IMR-90 (cell line): ENCODE results near the gene PTH2. TPM values are rescaled to one million over a fixed set of nuclear protein-coding genes. Genes with fewer than 3 reads are reported as not detected.

Experiments used
- ATAC-seq: fragments of 200-7000 bp; cut with Tn5 transposase; 2 replicates; pipeline ENCODE4 v1.9.1; 2020; ENCODE audit warnings: low read depth, mild to moderate bottlenecking, moderate library complexity
- BruUV-seq: library from RNA; stranded (reverse); fragments of 400-500 nt; replicated peaks from 2 replicates; lab custom pipeline; 2021; lab: Mats Ljungman, UMichigan
- CTCF ChIA-PET: fragments of 300-600 bp; formaldehyde crosslinking; extraction: SDS; loops from one replicate; lab custom pipeline; 2021; ENCODE audit warnings: antibody characterized with exemption; lab: Yijun Ruan, JAX
- POLR2A ChIA-PET: fragments of 300-600 bp; sonication (Branson Sonifier 250); formaldehyde crosslinking; loops from one replicate; lab custom pipeline; 2022; ENCODE audit warnings: antibody characterized with exemption; ENCODE audit not compliant: unreplicated experiment; lab: Charles Lee
- DNase-seq: peaks from one replicate; pipeline ENCODE4 v3.0.0; 2013
- H2AFZ ChIP-seq: replicated peaks from 2 replicates; pipeline ENCODE3; 2013; ENCODE audit warnings: low read length, mild to moderate bottlenecking; ENCODE audit not compliant: poor library complexity
- H2AK5ac ChIP-seq: 2 replicates; pipeline ENCODE4 v1.6.1; 2013; ENCODE audit warnings: low read depth, low read length, inconsistent platforms
- H2AK9ac ChIP-seq: replicated peaks from 2 replicates; pipeline ENCODE3; 2013; ENCODE audit warnings: mild to moderate bottlenecking, low read depth, low read length, moderate library complexity; ENCODE audit not compliant: poor library complexity
- H2BK120ac ChIP-seq: 2 replicates; pipeline ENCODE4 v1.6.1; 2013; ENCODE audit warnings: low read depth, low read length, inconsistent platforms
- H2BK15ac ChIP-seq: 3 replicates; pipeline ENCODE4 v1.6.1; 2013; ENCODE audit warnings: low read depth, low read length, inconsistent platforms
- H2BK20ac ChIP-seq: 2 replicates; pipeline ENCODE4 v1.6.1; 2013; ENCODE audit warnings: low read depth, mild to moderate bottlenecking, inconsistent platforms, low read length, moderate library complexity
- H2BK5ac ChIP-seq: 2 replicates; pipeline ENCODE4 v1.6.1; 2013; ENCODE audit warnings: mild to moderate bottlenecking, low read depth, low read length, inconsistent platforms; ENCODE audit not compliant: poor library complexity, severe bottlenecking
- H3K14ac ChIP-seq: replicated peaks from 2 replicates; pipeline ENCODE4 v1.6.1; 2013; ENCODE audit warnings: low read depth, low read length, inconsistent platforms
- H3K18ac ChIP-seq: 2 replicates; pipeline ENCODE4 v1.6.1; 2013; ENCODE audit warnings: low read depth, low read length, control low read depth
- H3K23ac ChIP-seq: 2 replicates; pipeline ENCODE4 v1.6.1; 2013; ENCODE audit warnings: low read depth, low read length, inconsistent platforms
- H3K27ac ChIP-seq: 2 replicates; pipeline ENCODE4 v1.5.1; 2013; ENCODE audit warnings: mild to moderate bottlenecking, control low read depth, low read length; ENCODE audit not compliant: insufficient read depth
- H3K27me3 ChIP-seq: 2 replicates; pipeline ENCODE4 v1.6.1; 2013; ENCODE audit warnings: low read length; ENCODE audit not compliant: control insufficient read depth, insufficient read depth
- H3K36me3 ChIP-seq: 2 replicates; pipeline ENCODE4 v1.6.1; 2013; ENCODE audit warnings: low read length, mixed read lengths; ENCODE audit not compliant: control insufficient read depth, insufficient read depth
- H3K4ac ChIP-seq: 2 replicates; pipeline ENCODE4 v1.6.1; 2013; ENCODE audit warnings: low read depth, low read length, inconsistent platforms
- H3K4me1 ChIP-seq: 2 replicates; pipeline ENCODE4 v1.6.1; 2013; ENCODE audit warnings: low read length, mixed read lengths; ENCODE audit not compliant: control insufficient read depth, insufficient read depth
- H3K4me2 ChIP-seq: 2 replicates; pipeline ENCODE4 v1.6.1; 2013; ENCODE audit warnings: low read depth, mild to moderate bottlenecking, control low read depth, low read length, moderate library complexity
- H3K4me3 ChIP-seq: 2 replicates; pipeline ENCODE4 v1.5.1; 2013; ENCODE audit warnings: low read depth, mild to moderate bottlenecking, control low read depth, low read length, moderate library complexity; ENCODE audit not compliant: insufficient read depth
- H3K56ac ChIP-seq: 2 replicates; pipeline ENCODE4 v1.6.1; 2013; ENCODE audit warnings: low read length, inconsistent platforms; ENCODE audit not compliant: insufficient read depth; ENCODE audit errors: extremely low read depth
- H3K79me1 ChIP-seq, 2 experiments: 2 replicates each; pipeline ENCODE4 v1.6.1; 2013; ENCODE audit warnings: low read length in 2 of 2, inconsistent platforms in 1 of 2, low read depth in 1 of 2
- H3K9ac ChIP-seq: 2 replicates; pipeline ENCODE4 v1.6.1; 2013; ENCODE audit warnings: low read depth, low read length, control low read depth
- H3K9me1 ChIP-seq: 2 replicates; pipeline ENCODE4 v1.6.1; 2013; ENCODE audit warnings: low read length, inconsistent platforms; ENCODE audit not compliant: insufficient read depth
- H3K9me3 ChIP-seq: 2 replicates; pipeline ENCODE4 v1.6.1; 2013; ENCODE audit warnings: low read length; ENCODE audit not compliant: control insufficient read depth, insufficient read depth
- H4K20me1 ChIP-seq: 2 replicates; pipeline ENCODE4 v1.6.1; 2013; ENCODE audit warnings: low read length, inconsistent platforms; ENCODE audit not compliant: insufficient read depth
- H4K5ac ChIP-seq: 2 replicates; pipeline ENCODE4 v1.6.1; 2013; ENCODE audit warnings: mild to moderate bottlenecking, low read depth, low read length, control low read depth
- H4K8ac ChIP-seq, 2 experiments: 2 replicates each; pipeline ENCODE4 v1.6.1; 2013; ENCODE audit warnings: low read depth in 2 of 2, low read length in 2 of 2, control low read depth in 1 of 2, inconsistent platforms in 1 of 2
- H4K91ac ChIP-seq: 2 replicates; pipeline ENCODE4 v1.6.1; 2013; ENCODE audit warnings: low read depth, low read length, inconsistent platforms; ENCODE audit not compliant: insufficient read depth
- CTCF ChIP-seq: conservative IDR thresholded peaks from 2 replicates; pipeline ENCODE4 v1.5.1; 2012; ENCODE audit warnings: mild to moderate bottlenecking, low read depth, low read length, improper control_type of control experiment
- WGBS, 2 experiments: methylation state at CpG; one replicate each; pipeline versions ENCODE4 v1.1.5 to v1.1.7; 2013; ENCODE audit warnings: missing lambda C conversion rate in 2 of 2; ENCODE audit not compliant: insufficient read length in 1 of 2; ENCODE audit errors: extremely low coverage in 2 of 2; 5-methylcytosine and 5-hydroxymethylcytosine counted together
- dilution Hi-C: fragments of 300-500 bp; cut with HindIII; formaldehyde crosslinking; loops from one replicate; pipeline ENCODE4 v1.14.3; 2018; ENCODE audit warnings: low sequenced_read_pairs; ENCODE audit not compliant: unreplicated experiment
- in situ Hi-C: fragments of 300-500 bp; cut with MboI; formaldehyde crosslinking; loops from 3 replicates; pipeline ENCODE4 v1.14.3; 2019; ENCODE audit warnings: low sequenced_read_pairs, inconsistent platforms, mixed read lengths
- intact Hi-C: fragments of 100-400 bp; cut with micrococcal nuclease; formaldehyde crosslinking; loops from 2 replicates; pipeline ENCODE4 v1.10.0; 2022
- polyA plus RNA-seq, 3 experiments: library from polyadenylated mRNA; depleted of rRNA; stranded (reverse); fragments of >200 nt; gene quantifications; 2 replicates each; pipeline ENCODE4 v1.2.3, GENCODE V29; 2012; ENCODE audit warnings: low replicate concordance in 1 of 3
- total RNA-seq: library from RNA; depleted of rRNA; stranded (reverse); fragments of >200 nt; gene quantifications from 2 replicates; pipeline ENCODE4 v1.2.3, GENCODE V29; 2012

Gene PTH2
- total and polyA plus RNA-seq, 2 of the 4 experiments (the other 2 are of a cell fraction): not detected

- Histone ChIP-seq H2BK120ac (no peak overlapping the region), H2BK5ac (no peak overlapping the region), H4K20me1 (peaks cover 3% of the 10 kb centered on the region; the same call in 1 of the 2 replicates), H2AFZ (peak overlapping the region; percentile 34), H4K5ac (no peak overlapping the region), H2AK5ac (no peak overlapping the region), H3K4me3 (no peak overlapping the region), H3K27ac (no peak overlapping the region), H3K56ac (no peak overlapping the region), H3K4me1 (no peaks in the 10 kb centered on the region), H3K9ac (no peak overlapping the region), H3K27me3 (peaks cover 66% of the 10 kb centered on the region), H2BK20ac (no peak overlapping the region), H3K4me2 (no peak overlapping the region; the same call in 1 of the 2 replicates), H3K9me3 (no peaks in the 10 kb centered on the region; the same call in 1 of the 2 replicates), H3K23ac (no peak overlapping the region), H2AK9ac (peak overlapping the region; percentile 45), H3K9me1 (peaks cover 3% of the 10 kb centered on the region; the same call in 1 of the 2 replicates), H3K4ac (no peak overlapping the region), H4K8ac (no peak overlapping the region), H3K18ac (no peak overlapping the region), H3K36me3 (no peaks in the 10 kb centered on the region), H3K14ac (no peak overlapping the region), H3K79me1 (no peaks in the 10 kb centered on the region), H4K91ac (no peak overlapping the region), H2BK15ac (no peak overlapping the region)
- dilution Hi-C loops: no loop called here
- in situ Hi-C loops: loop anchor here (10.0 kb wide), 1 partner anchor 46 kb away; no protein-coding TSS in a partner anchor
- TF ChIP-seq CTCF: no peak
- DNase-seq: no peak
- intact Hi-C loops: no loop called here
- ChIA-PET CTCF (no interaction called here), POLR2A (no interaction called here)
- WGBS, 2 experiments: 25% methylated on average over 13 of the region's 19 CpGs; no CpG with 5 or more reads in 1 of the 2 experiments
- no TSS peak for BruUV-seq
- ATAC-seq: no peak
Observed at GRCh38 chr19:49440439-49441209, 17.4 kb upstream of the PTH2 start.
